HG03025 (cell line): ENCODE measurements around the gene DHCR7.

Source experiments
- ATAC-seq: cut with Tn5 transposase; IDR thresholded peaks from one replicate; pipeline ENCODE4 v1.9.1; 2021; ENCODE audit warnings: mild to moderate bottlenecking, moderate library complexity; ENCODE audit not compliant: unreplicated experiment, low FRiP score

DHCR7 gene, protein sequence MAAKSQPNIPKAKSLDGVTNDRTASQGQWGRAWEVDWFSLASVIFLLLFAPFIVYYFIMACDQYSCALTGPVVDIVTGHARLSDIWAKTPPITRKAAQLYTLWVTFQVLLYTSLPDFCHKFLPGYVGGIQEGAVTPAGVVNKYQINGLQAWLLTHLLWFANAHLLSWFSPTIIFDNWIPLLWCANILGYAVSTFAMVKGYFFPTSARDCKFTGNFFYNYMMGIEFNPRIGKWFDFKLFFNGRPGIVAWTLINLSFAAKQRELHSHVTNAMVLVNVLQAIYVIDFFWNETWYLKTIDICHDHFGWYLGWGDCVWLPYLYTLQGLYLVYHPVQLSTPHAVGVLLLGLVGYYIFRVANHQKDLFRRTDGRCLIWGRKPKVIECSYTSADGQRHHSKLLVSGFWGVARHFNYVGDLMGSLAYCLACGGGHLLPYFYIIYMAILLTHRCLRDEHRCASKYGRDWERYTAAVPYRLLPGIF

DNA sequence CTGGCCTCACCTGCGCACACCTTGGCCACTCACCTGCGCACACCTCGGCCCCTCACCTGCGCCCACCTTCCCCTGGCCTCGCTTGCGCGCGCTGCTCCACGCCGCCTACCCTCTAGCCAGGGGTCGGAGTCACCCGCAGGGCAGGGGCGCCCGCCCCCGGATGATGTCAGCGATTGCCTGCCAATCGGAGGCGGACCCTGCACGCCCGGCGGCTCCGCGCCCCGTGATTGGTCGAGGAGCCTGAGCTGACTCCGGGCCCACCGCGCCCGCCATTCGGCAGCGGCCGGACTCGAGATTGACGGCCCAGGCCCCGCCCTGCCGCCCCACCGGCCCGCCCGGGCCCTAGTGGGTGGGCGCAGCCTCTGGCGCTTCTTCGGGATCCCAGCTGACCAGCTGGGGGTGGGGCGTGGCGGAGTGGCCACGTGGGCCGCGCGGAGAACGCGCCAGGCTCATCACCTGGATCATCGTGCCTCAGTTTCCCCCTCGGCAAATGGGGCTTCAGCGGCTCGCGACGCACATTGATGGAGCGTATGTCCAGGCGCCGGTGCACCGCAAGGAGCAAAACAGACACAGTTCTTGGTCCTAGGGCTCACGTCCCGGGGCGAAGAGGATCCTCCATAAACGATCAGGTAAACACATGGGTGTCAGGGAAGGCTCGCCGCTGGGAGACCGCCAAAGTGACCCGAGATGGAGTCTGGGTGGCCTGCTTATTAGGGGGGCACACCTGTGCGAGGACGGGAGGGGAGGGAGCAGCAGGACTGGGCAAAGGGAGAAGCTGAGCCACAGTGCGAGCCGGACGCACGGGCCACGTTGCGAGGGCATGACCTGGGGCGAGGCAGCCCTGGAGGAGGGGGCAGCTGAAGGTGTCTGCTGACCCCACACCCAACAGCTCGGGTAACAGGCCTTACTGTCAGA lies at the start of gene DHCR7:
Gene DHCR7, minus strand, starts transcription at position 137 of the 915 bp plus-strand sequence. CDS start 3,441 bp downstream, outside the sequence.
- ATAC-seq = peak; percentile 73

DNA sequence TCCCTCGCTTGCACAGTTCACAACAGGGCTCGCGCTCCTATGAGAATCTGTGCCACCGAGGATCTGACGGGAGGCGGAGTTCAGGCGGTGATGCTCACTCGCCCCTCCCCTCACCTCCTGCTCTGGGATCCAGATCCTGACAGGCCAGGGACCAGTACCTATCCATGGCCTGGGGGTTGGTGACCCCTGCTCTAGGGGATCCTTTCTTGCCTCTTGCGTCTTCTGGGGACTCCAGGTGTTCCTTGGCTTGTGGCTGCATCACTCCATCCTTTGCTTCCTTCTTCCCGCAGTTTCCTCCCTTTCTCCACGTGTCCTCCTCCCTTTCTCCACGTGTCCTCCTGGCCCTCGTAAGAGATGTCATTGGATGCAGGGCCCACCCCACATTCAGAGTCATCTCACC lies 48.2 kb upstream of the DHCR7 start:
- no peak for ATAC-seq

DNA sequence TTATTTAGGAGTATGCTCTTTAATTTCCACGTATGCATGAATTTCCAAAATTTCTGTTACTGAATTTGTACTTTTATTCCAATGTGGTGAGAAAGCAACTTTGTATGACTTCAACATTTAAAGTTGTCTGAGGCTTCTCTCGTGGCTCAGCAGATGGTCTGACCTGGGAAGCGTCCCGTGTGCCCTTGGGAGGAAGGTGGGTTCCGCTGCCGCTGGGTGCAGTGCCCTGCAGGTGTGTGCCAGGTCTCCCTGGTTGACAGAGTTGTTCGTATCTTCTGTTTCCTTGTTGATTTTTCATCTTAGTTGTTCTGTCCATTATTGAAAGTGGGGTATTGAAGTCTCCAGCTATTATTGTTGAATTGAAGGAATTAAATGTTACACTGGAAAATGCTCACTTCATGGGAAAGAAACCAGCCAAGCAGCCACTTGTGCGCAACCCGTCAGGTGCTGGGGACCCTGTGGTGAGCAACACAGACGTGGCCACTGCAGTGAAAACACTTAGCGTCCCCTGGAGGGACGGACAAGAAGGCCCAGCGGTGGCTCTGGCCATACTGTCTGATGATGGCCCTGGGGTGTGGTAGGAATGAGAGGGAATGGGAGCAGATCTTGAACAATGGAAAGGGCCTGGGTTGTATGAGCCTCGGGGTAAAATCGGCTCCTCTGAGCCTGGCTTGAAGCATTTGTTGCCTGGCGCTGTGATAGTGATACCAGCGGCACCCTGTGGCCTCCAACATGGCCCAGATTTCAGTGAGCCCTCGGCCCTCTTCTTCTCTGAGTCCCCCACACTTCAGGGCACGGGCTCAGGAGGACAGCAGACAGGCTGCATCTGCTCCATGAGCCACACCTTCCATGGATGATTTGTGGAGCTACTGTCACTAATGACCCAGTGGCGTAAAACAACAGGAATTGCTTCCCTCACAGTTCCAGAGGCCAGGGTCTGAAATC lies 47.4 kb upstream of the DHCR7 start:
- no peak for ATAC-seq

DNA sequence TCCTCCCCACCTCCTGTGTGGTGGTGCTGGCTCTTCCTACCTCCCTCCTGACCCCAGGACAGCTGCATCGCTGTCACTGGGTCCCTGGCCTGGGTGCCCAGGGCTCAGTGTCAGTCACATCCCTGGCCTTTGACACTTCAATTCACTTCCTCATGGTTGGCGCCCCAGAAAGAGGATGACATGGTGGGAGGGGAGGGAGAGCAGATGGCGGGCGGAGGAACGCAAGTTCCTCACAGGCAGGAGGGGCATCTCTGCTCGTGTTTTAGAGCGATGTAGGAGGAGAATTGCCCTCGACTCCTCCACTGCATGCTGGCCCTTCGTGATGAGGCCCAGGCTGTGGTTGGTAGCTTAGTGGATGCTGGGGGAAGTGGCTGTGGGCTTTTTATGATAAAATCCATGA lies 43.7 kb upstream of the DHCR7 start:
- ATAC-seq = no peak

DNA sequence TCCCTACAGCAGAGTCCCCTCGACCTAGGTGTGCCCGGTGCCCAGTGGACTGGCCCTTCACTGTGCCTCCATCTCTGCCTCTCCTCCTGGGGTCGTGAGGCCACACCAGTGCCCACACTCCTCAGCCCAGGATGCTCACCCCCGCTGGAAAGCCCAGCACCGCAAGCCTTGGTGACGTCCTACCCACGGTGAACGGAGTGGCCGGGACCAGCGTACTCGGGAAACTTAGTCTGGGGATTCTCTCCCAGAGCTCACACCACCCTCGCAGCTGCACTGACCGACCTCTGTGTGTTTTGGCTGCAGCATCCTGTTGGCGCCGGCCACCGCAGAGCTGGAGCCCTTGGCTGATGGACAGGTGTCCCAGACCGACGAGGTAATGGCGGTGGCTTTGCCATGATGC lies 43.3 kb upstream of the DHCR7 start:
- no peak for ATAC-seq

DNA sequence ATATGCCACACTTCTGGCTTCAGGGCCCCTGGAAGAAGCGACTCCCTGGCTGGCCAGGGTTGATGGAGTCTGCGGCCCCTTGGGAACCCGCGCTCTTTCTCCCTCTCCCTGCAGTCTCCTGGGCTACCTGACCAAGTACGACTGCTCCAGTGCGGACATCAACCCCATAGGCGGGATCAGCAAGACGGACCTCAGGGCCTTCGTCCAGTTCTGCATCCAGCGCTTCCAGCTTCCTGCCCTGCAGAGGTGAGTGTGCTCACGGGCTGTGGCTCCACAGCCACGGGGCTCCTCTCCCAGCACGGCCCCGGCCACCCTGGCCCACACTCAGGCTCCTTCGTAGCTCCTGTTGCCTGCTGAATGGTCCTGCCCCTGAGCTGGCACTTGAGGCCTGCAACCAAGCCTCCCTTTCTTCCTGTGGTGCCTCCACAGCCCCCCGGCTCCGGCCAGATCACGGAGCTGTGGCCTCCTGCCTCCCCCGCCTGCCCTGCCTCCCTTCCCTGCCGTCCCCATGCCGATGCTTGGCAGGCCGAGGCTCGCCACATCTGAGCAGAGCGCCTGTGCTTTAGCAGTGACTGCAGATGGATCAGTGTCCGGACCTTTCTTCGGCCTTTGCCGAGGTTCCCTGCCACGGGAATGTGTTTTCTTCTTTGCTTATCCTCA lies 42.7 kb upstream of the DHCR7 start:
- no peak for ATAC-seq

DNA sequence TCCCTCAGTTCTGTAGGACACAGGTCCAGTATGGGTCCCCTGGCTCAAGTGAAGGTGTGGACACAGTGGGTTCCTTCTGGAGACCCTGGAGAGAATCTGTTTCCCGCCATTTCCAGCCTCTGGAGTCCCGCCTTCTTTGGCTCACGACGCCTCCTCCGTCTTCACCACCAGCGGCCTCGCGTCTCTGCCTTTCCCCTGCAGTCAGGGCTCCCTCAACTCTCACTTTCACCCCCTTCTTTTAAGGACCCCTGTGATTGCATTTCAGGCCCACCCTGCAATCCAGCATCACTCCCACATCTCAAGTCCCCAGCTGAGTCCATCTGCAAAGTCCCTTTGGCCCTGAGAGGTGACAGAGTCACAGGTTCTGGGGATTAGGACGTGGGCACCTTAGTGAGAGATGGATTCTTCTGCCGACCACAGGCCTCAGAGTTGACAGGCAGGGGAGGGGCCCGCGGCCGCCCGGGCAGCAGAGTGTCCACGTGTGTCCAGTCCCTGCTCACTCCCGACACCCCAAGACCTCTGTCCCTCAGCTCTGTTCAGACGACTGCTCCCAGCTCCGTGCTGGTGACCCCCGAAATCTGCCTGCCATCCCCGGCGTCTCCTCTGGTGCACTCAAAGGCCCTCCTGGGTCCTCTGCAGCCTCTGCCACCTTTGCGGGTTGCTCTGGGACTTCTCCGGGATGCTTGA lies 42.0 kb upstream of the DHCR7 start:
- no peak for ATAC-seq

DNA sequence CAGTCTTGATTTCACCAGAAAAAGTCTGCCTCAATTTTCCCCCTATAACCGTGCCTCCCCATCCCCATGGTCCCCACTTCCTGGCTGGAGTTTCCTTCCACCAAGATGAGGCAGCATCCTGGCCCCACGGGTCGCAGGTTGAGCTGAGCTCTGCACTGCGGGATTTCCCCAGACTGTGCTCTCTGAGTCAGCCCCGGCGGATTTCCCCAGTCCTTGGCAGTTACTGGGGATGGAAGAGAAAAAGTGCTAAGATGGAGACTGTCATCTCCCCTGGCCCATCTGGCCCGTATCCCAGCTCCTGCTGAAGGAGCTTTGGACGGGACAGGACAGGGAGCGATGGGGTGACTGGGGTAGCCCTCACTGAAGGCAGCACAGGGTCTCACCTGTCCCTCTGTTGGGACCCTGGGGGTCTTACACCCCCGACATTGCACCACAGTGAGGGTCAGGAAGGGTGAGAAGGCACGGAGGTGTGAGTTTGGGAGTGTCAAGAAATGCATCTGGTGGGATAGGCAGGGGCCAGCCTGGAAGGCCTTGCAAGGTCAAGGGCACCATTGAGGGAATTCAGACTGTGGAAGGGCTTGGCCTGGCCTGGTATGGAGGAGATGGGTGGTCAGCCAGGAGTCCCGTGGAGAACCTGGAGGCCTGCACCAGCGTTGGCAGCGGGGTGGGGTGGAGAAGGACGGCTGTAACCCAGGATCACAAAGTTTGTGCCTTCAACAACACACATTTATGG lies 41.3 kb upstream of the DHCR7 start:
- no peak for ATAC-seq

DNA sequence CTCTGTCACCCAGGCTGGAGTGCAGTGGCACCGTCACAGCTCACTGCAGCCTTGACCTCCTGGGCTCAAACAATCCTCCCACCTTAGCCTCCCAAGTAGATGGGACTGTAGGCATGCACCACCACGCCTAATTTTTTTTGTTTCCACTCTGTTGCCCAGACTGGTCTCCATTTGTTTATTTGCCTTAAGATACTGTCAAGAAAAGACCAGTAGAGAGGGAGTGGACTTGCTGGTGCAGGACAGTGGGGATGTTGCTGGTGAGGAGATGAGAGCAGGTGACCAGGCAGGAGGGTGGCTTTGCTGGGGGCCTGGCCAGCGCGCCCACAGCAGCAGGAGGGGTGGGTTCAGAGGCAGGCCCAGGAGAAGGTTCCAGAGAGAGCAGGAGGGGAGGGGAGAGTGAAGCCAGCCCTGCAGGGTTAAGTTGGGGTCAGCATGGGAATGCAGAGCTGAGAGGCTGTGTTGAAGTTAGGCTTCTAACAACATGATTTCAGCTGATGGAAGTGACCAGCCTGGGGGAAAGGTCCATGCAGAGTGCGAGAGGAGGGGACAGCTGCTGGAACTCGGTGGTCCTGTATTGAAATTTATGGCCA lies 40.6 kb upstream of the DHCR7 start:
- no peak for ATAC-seq

DNA sequence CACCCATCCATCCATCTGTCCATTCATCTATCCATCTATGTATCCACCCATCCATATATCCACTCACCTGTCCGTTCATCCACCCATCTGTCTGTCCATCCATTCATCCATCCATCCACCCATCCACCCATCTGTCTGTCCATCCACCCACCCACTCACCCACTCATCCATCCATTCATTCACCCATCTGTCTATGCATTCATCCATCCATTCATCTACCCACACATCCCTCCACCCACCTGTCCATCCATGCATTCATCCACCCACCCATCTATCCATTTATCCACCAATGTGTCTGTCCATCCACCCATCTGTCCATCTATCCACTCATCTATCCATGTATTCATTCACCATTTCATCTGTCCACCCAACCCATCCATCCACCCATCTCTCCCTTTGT lies 38.1 kb upstream of the DHCR7 start:
- no peak for ATAC-seq

DNA sequence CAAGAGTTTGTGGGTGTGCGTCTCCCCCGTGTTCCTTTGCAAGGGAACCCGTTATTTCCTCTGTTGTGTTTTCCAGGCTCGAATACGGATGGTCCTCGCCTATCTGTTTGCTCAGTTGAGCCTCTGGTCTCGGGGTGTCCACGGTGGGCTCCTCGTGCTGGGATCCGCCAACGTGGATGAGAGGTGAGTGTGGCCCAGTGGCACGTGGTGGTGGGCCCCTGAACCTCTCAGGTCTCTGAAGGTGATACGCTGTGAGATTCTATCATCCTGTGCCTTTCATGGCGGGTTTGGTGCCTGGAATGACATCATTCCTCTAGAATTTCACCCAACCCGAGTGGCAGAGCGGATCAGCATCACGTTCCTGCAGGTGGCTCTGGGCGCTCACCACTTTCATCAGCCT lies 37.3 kb upstream of the DHCR7 start:
- ATAC-seq = no peak

DNA sequence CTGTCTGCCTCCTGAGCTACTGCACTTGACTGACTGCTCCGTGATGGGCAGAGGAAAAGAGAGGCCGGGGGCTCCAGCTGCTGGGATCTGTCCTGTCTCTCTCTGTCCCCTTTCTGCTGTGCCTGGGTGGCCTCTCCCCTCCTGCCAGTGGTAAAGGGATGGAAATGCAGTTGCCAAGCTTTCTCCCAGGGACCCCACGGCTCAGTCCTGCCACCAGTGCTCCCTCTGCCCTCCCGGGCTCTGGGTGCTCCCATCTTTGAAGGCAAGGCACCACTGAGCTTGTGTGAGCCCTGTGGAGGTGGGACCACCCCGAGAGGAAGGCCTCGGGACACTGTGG lies 36.8 kb upstream of the DHCR7 start:
- no peak for ATAC-seq

DNA sequence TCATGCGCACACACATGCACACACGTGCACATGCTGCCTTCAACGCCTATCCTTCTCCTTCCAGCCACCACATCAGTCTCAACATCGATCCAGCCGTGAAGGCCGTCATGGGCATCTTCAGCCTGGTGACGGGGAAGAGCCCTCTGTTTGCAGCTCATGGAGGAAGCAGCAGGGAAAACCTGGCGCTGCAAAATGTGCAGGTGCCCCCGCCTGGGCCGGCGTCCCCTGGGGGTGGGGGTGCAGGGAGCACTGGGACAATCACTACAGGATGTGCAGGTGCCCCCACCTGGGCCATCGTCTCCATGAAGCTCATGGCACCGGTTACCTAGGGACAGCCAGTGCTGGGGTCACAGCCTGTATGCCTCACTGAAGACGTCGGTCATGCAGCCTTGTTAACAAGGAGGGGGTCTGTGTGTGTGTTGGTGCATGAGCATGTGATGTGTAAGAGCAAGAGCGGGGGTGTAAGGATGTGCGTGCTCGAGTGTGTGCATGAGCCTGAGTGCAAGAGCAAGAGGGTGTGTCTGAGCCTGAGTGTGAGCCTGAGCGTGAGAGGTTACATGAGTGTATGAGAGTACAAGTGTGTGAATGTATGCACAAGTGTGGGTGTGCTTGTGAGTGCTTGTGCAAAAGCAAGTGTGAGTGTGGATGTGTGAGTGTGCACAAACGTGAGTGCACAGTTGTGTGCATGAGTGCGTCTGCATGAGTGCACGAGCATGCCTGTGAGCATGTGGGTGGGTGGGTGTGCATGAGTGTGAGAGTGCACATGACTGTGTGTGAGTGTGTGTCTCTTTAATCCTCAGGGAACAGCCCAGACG lies 36.3 kb upstream of the DHCR7 start:
- no peak for ATAC-seq

DNA sequence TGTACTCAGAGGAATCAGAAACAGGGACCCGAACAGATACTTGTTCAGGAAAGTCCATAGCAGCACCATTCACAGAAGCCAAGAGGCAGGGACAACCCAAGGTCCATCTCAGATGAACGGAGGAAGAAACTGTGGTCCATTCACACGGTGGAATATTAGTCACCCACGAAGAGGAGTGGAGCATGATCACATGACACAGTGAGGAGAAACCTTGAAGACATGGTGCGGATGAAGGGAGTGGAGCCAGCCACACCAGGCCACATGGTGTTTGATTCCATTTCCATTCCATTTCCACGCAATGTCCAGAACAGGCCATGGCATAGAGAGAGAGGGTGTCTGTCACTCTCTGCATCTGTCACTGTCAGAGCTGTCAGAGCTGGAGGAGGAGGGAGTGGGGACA lies 35.5 kb upstream of the DHCR7 start:
- no peak for ATAC-seq

DNA sequence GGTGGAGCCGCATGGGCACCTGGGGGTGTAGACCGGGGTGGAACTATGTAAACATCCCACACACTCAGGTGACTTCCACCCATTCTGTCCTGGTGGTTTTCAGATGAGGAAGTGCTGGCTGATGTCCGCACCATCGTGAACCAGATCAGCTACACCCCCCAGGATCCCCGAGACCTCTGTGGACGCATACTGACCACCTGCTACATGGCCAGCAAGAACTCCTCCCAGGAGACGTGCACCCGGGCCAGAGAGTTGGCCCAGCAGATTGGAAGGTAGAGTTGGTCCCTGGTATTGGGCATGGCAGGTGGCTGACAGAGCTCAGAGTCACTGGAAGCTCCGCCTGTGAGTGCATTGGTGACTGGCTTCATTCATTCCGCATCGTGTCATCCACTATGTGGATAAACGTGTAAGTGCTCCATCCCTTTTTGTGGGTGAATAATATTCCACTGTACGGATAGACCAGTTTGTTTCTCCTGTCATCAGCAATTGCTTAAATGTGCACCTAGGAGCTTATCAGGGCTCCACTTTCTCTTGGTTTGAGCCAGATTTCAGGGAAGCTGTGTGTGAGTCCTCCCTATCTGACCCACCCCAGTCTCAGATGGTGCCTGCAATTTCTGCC lies 34.7 kb upstream of the DHCR7 start:
- no peak for ATAC-seq

DNA sequence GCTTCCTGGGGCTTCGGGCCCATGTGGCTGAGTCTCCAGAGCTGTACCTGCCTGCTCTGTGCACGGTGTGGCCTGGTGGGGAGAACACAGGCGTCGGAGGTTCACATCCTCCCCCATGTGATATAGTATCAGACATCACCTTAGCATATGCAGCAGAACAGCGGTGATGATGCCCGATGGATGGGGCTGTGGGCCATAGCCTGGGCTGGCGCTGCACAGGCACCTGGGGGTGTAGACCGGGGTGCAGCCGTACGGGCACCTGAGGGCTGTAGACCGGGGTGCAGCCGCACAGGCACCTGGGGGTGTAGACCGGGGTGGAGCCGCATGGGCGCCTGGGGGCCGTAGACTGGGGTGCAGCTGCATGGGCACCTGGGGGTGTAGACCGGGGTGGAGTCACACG lies 34.0 kb upstream of the DHCR7 start:
- ATAC-seq = no peak
